Vagina (tissue), 2 donors: ENCODE measurements around the gene KRT13.

Experiments
- POLR2A ChIP-seq, 2 donors: fragments of 450-650 bp; IDR thresholded peaks; one replicate each; pipeline ENCODE4 v1.6.1; 2017; ENCODE audit warnings: antibody characterized with exemption in 2 of 2, mild to moderate bottlenecking in 2 of 2, moderate library complexity in 2 of 2
- TF ChIP-seq, protein P1 (sequence below), 3 experiments: fragments of 450-650 bp in 2 of 3; fragments of 200-600 bp in 1 of 3; sonication (generic) in 1 of 3; IDR thresholded peaks; one replicate each; pipeline ENCODE4 v1.5.1; 2017 to 2019; ENCODE audit warnings: antibody characterized with exemption in 3 of 3, mild to moderate bottlenecking in 2 of 3, moderate library complexity in 2 of 3

DNA sequence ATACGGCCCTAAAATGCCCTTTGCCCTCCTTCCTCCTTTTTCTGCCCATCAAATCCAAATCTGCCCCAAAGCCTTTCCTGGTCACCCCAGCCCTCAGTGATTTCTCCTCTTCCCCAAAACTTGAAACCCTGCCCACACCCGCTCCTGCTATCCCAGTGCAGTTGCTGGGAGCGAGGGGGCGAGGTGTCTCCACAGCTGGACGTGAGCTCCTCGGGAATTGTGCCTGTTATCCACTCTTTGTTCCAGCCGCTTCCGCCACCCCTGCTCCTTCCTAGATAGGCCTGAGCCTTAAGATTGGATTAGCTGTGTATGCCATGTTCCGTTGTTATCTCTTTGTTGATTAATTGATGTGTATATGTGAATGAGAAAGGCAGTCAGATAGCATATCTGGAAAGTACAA is 21.9 kb downstream of the KRT13 start:
- TF ChIP-seq, protein P1, sequence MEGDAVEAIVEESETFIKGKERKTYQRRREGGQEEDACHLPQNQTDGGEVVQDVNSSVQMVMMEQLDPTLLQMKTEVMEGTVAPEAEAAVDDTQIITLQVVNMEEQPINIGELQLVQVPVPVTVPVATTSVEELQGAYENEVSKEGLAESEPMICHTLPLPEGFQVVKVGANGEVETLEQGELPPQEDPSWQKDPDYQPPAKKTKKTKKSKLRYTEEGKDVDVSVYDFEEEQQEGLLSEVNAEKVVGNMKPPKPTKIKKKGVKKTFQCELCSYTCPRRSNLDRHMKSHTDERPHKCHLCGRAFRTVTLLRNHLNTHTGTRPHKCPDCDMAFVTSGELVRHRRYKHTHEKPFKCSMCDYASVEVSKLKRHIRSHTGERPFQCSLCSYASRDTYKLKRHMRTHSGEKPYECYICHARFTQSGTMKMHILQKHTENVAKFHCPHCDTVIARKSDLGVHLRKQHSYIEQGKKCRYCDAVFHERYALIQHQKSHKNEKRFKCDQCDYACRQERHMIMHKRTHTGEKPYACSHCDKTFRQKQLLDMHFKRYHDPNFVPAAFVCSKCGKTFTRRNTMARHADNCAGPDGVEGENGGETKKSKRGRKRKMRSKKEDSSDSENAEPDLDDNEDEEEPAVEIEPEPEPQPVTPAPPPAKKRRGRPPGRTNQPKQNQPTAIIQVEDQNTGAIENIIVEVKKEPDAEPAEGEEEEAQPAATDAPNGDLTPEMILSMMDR (IDR thresholded peaks at IDR 0.05), result no peak
- no peak for TF ChIP-seq POLR2A (IDR thresholded peaks at IDR 0.05)
